Liver (tissue), 9 donors: ENCODE measurements around the gene WDR19. TPM values are rescaled to one million over a fixed set of nuclear protein-coding genes. Genes with fewer than 3 reads are reported as not detected.

Experiments
- DNase-seq: peaks from one replicate; pipeline ENCODE4 v3.0.0-alpha.2; 2017; ENCODE audit warnings: low spot score
- H3K27ac ChIP-seq, 2 donors: one replicate each; pipeline ENCODE4 v1.7.0; 2013; ENCODE audit warnings: inconsistent platforms in 2 of 2, low read length in 2 of 2, control low read depth in 1 of 2, low read depth in 1 of 2, mild to moderate bottlenecking in 1 of 2
- H3K27me3 ChIP-seq, 4 donors: one replicate each; pipeline versions ENCODE4 v1.6.1 to v1.7.0; 2013; ENCODE audit warnings: low read length in 3 of 4, inconsistent platforms in 1 of 4, mild to moderate bottlenecking in 1 of 4, moderate library complexity in 1 of 4; ENCODE audit not compliant: control insufficient read depth in 4 of 4, insufficient read depth in 4 of 4
- H3K36me3 ChIP-seq, 4 donors: one replicate each; pipeline versions ENCODE4 v1.6.1 to v1.7.0; 2013; ENCODE audit warnings: low read length in 3 of 4, mild to moderate bottlenecking in 3 of 4, low read depth in 1 of 4, moderate library complexity in 1 of 4; ENCODE audit not compliant: control insufficient read depth in 4 of 4, insufficient read depth in 3 of 4
- H3K4me1 ChIP-seq, 4 donors: one replicate each; pipeline versions ENCODE4 v1.6.1 to v1.7.0; 2013; ENCODE audit warnings: low read length in 3 of 4, mild to moderate bottlenecking in 3 of 4, moderate library complexity in 1 of 4; ENCODE audit not compliant: control insufficient read depth in 4 of 4, insufficient read depth in 4 of 4
- H3K4me3 ChIP-seq, 3 donors: one replicate each; pipeline versions ENCODE4 v1.6.1 to v1.7.0; 2013; ENCODE audit warnings: low read length in 3 of 3, control low read depth in 1 of 3, low read depth in 1 of 3, mild to moderate bottlenecking in 1 of 3
- H3K9ac ChIP-seq, 2 donors: one replicate each; pipeline ENCODE4 v1.7.0; 2013; ENCODE audit warnings: low read length in 2 of 2, mild to moderate bottlenecking in 2 of 2, moderate library complexity in 2 of 2, control low read depth in 1 of 2, low read depth in 1 of 2
- H3K9me3 ChIP-seq, 4 donors: one replicate each; pipeline versions ENCODE4 v1.6.1 to v1.7.0; 2013; ENCODE audit warnings: low read length in 3 of 4; ENCODE audit not compliant: control insufficient read depth in 4 of 4
- EGR1 ChIP-seq, 2 donors: IDR thresholded peaks; 2 replicates each; pipeline ENCODE4 v1.6.1; 2016 to 2018; ENCODE audit warnings: antibody characterized with exemption in 2 of 2, low read depth in 2 of 2
- FOXA1 ChIP-seq: IDR thresholded peaks from 2 replicates; pipeline ENCODE4 v1.6.1; 2016; ENCODE audit warnings: antibody characterized with exemption
- FOXA2 ChIP-seq: IDR thresholded peaks from 2 replicates; pipeline ENCODE4 v1.6.1; 2016; ENCODE audit warnings: antibody characterized with exemption
- GABPA ChIP-seq, 2 donors: IDR thresholded peaks in 1 of 2; conservative IDR thresholded peaks in 1 of 2; 2 replicates each; pipeline ENCODE4 v1.6.1; 2016; ENCODE audit warnings: antibody characterized with exemption in 2 of 2, mild to moderate bottlenecking in 1 of 2, moderate library complexity in 1 of 2
- HNF4A ChIP-seq, 2 donors: conservative IDR thresholded peaks; 2 replicates each; pipeline ENCODE4 v1.6.1; 2016; ENCODE audit warnings: antibody characterized with exemption in 2 of 2, mild to moderate bottlenecking in 2 of 2
- HNF4G ChIP-seq: IDR thresholded peaks from 2 replicates; pipeline ENCODE4 v1.6.1; 2016; ENCODE audit warnings: antibody characterized with exemption
- JUND ChIP-seq, 2 donors: IDR thresholded peaks; 2 replicates each; pipeline ENCODE4 v1.6.1; 2016; ENCODE audit warnings: antibody characterized with exemption in 2 of 2
- NR2F2 ChIP-seq: IDR thresholded peaks from 2 replicates; pipeline ENCODE4 v1.6.1; 2016; ENCODE audit warnings: antibody characterized with exemption
- RAD21 ChIP-seq, 2 donors: IDR thresholded peaks; 2 replicates each; pipeline ENCODE4 v1.6.1; 2016; ENCODE audit warnings: antibody characterized with exemption in 2 of 2, mild to moderate bottlenecking in 2 of 2
- RXRA ChIP-seq, 2 donors: IDR thresholded peaks; 2 replicates each; pipeline ENCODE4 v1.6.1; 2017 to 2018; ENCODE audit warnings: antibody characterized with exemption in 2 of 2, mild to moderate bottlenecking in 1 of 2
- SP1 ChIP-seq: IDR thresholded peaks from 2 replicates; pipeline ENCODE4 v1.6.1; 2018; ENCODE audit warnings: antibody characterized with exemption, mild to moderate bottlenecking
- TAF1 ChIP-seq: conservative IDR thresholded peaks from 2 replicates; pipeline ENCODE4 v1.6.1; 2016; ENCODE audit warnings: antibody characterized with exemption, mild to moderate bottlenecking
- YY1 ChIP-seq: IDR thresholded peaks from 2 replicates; pipeline ENCODE4 v1.6.1; 2016; ENCODE audit warnings: antibody characterized with exemption, mild to moderate bottlenecking
- WGBS: extraction: QIAGEN DNeasy Blood & Tissue Kit; methylation state at CpG from one replicate; pipeline ENCODE4 v1.1.7; 2013; 5-methylcytosine and 5-hydroxymethylcytosine counted together
- polyA plus RNA-seq, 2 donors: library from polyadenylated mRNA; stranded (reverse) in 1 of 2; unstranded in 1 of 2; fragments of 200-250 nt in 1 of 2; fragments of >200 nt in 1 of 2; fragmentation: Nextera tagmentation in 1 of 2; extraction: Ambion mirVana in 1 of 2; gene quantifications; one replicate each; pipeline versions ENCODE4 v1.2.1 to v1.2.3, GENCODE V29; 2013 to 2015
- total RNA-seq, 2 donors: library from RNA; depleted of rRNA; stranded (reverse); fragments of >200 nt; gene quantifications; one replicate each; pipeline ENCODE4 v1.2.3, GENCODE V29; 2014
- TF ChIP-seq, protein P1 (sequence below): IDR thresholded peaks from 2 replicates; pipeline ENCODE4 v1.6.1; 2016; ENCODE audit warnings: antibody characterized with exemption
- TF ChIP-seq, protein P2 (sequence below): IDR thresholded peaks from 2 replicates; pipeline ENCODE4 v1.6.1; 2016; ENCODE audit warnings: antibody characterized with exemption, mild to moderate bottlenecking
- TF ChIP-seq, protein P3 (sequence below): IDR thresholded peaks from 2 replicates; pipeline ENCODE4 v1.6.1; 2016; ENCODE audit warnings: antibody characterized with exemption
- TF ChIP-seq, protein P4 (sequence below): fragments of 150-350 bp; IDR thresholded peaks from 2 replicates; pipeline ENCODE4 v1.5.1; 2017; ENCODE audit warnings: improper control_type of control experiment, low read depth, low read length; ENCODE audit not compliant: missing input control
- TF ChIP-seq, protein P5 (sequence below): IDR thresholded peaks from 2 replicates; pipeline ENCODE4 v1.6.1; 2016; ENCODE audit warnings: antibody characterized with exemption
- donor health status: healthy.
- donor health status: healthy.
- donor health status: healthy.
- donor health status: healthy.
- donor health status: healthy.

WDR19 gene
- total and polyA plus RNA-seq, 4 donors, result 9.5 to 34.3 (median 17.7) TPM

DNA sequence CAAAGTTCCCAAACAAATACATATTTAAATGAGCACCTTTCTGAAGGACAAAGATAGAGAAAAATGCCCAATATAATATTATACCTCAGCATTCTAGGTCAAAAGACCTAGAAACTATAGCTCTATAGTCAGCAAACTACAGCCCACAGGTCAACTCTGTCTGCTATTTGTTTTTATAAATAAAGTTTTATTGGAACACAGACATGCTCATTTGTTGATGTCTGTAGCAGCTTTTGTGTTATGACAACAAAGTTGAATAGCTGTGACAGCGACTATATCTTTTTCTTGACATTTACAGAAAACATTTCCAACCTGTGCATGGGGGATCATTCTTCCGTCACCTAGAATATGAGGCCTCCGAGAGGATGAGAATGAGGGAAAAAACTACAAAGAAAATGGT is 48.7 kb upstream of the WDR19 start:
- WGBS, result 97% methylated on average over 3 of the region's 3 CpGs
- Histone ChIP-seq H3K4me1 (peaks cover 0 to 8% (median 7%) of the 10 kb centered on the region in 4 donors), H3K27me3 (no peaks in the 10 kb centered on the region), H3K9me3 (no peaks in the 10 kb centered on the region), H3K9ac (no peak overlapping the region), H3K36me3 (no peaks in the 10 kb centered on the region), H3K4me3 (no peak overlapping the region), H3K27ac (no peak overlapping the region)
- TF ChIP-seq, protein P1, sequence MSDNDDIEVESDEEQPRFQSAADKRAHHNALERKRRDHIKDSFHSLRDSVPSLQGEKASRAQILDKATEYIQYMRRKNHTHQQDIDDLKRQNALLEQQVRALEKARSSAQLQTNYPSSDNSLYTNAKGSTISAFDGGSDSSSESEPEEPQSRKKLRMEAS, result no peak
- TF ChIP-seq RAD21 (IDR thresholded peaks at IDR 0.05) (no peak), HNF4A (conservative IDR thresholded peaks at IDR 0.05) (no peak), HNF4G (no peak), EGR1 (IDR thresholded peaks at IDR 0.05; ENCODE audit: low read depth in 2 of 2) (no peak), RXRA (IDR thresholded peaks at IDR 0.05) (no peak), YY1 (no peak), SP1 (no peak), TAF1 (no peak), FOXA2 (no peak), FOXA1 (no peak), GABPA (IDR thresholded peaks at IDR 0.05 in 1 of 2, conservative IDR thresholded peaks at IDR 0.05 in 1 of 2) (no peak), JUND (IDR thresholded peaks at IDR 0.05) (no peak), NR2F2 (no peak)
- TF ChIP-seq, protein P2, sequence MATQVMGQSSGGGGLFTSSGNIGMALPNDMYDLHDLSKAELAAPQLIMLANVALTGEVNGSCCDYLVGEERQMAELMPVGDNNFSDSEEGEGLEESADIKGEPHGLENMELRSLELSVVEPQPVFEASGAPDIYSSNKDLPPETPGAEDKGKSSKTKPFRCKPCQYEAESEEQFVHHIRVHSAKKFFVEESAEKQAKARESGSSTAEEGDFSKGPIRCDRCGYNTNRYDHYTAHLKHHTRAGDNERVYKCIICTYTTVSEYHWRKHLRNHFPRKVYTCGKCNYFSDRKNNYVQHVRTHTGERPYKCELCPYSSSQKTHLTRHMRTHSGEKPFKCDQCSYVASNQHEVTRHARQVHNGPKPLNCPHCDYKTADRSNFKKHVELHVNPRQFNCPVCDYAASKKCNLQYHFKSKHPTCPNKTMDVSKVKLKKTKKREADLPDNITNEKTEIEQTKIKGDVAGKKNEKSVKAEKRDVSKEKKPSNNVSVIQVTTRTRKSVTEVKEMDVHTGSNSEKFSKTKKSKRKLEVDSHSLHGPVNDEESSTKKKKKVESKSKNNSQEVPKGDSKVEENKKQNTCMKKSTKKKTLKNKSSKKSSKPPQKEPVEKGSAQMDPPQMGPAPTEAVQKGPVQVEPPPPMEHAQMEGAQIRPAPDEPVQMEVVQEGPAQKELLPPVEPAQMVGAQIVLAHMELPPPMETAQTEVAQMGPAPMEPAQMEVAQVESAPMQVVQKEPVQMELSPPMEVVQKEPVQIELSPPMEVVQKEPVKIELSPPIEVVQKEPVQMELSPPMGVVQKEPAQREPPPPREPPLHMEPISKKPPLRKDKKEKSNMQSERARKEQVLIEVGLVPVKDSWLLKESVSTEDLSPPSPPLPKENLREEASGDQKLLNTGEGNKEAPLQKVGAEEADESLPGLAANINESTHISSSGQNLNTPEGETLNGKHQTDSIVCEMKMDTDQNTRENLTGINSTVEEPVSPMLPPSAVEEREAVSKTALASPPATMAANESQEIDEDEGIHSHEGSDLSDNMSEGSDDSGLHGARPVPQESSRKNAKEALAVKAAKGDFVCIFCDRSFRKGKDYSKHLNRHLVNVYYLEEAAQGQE, result no peak
- TF ChIP-seq, protein P3, sequence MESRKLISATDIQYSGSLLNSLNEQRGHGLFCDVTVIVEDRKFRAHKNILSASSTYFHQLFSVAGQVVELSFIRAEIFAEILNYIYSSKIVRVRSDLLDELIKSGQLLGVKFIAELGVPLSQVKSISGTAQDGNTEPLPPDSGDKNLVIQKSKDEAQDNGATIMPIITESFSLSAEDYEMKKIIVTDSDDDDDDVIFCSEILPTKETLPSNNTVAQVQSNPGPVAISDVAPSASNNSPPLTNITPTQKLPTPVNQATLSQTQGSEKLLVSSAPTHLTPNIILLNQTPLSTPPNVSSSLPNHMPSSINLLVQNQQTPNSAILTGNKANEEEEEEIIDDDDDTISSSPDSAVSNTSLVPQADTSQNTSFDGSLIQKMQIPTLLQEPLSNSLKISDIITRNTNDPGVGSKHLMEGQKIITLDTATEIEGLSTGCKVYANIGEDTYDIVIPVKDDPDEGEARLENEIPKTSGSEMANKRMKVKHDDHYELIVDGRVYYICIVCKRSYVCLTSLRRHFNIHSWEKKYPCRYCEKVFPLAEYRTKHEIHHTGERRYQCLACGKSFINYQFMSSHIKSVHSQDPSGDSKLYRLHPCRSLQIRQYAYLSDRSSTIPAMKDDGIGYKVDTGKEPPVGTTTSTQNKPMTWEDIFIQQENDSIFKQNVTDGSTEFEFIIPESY, result no peak
- TF ChIP-seq, protein P4, sequence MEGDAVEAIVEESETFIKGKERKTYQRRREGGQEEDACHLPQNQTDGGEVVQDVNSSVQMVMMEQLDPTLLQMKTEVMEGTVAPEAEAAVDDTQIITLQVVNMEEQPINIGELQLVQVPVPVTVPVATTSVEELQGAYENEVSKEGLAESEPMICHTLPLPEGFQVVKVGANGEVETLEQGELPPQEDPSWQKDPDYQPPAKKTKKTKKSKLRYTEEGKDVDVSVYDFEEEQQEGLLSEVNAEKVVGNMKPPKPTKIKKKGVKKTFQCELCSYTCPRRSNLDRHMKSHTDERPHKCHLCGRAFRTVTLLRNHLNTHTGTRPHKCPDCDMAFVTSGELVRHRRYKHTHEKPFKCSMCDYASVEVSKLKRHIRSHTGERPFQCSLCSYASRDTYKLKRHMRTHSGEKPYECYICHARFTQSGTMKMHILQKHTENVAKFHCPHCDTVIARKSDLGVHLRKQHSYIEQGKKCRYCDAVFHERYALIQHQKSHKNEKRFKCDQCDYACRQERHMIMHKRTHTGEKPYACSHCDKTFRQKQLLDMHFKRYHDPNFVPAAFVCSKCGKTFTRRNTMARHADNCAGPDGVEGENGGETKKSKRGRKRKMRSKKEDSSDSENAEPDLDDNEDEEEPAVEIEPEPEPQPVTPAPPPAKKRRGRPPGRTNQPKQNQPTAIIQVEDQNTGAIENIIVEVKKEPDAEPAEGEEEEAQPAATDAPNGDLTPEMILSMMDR, result no peak
- TF ChIP-seq, protein P5, sequence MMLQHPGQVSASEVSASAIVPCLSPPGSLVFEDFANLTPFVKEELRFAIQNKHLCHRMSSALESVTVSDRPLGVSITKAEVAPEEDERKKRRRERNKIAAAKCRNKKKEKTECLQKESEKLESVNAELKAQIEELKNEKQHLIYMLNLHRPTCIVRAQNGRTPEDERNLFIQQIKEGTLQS, result no peak
- DNase-seq, result no peak
